ENCODE results near the gene SNX5. TPM values are rescaled to one million over a fixed set of nuclear protein-coding genes. Genes with fewer than 3 reads are reported as not detected.
A peak's percentile ranks its signal among the peaks of the same experiment; 100 is the strongest.

Gene SNX5
- total RNA-seq, 1 experiment from 2014 or later: 159 TPM

GRCh38 chr20:17940224-17940971 is 28.2 kb downstream of the SNX5 start:
- Histone ChIP-seq H3K4me1 (ENCODE audit: control insufficient read depth in 1 of 2, insufficient read depth in 2 of 2, low read length in 2 of 2) (peaks cover 0 to 11% of the 10 kb centered on the region in 2 experiments; a peak in 1 of 4 replicates), H3K9me2 (ENCODE audit: insufficient read depth) (no peaks in the 10 kb centered on the region), H3K9me3 (ENCODE audit: control insufficient read depth in 1 of 2, insufficient read depth in 1 of 2, low read depth in 1 of 2, low read length in 2 of 2) (no peaks in the 10 kb centered on the region), H3K9ac (ENCODE audit: low read length) (no peak overlapping the region), H4K20me1 (ENCODE audit: insufficient read depth) (peaks cover 4% of the 10 kb centered on the region; the same call in 1 of the 2 replicates), H3K4me3 (replicated peaks in 1 of 2; ENCODE audit: low read depth in 1 of 2, low read length in 2 of 2) (no peak overlapping the region), H3K79me2 (ENCODE audit: insufficient read depth, low read length) (peaks cover 10% of the 10 kb centered on the region; the same call in 1 of the 2 replicates), H3K4me2 (ENCODE audit: low read length) (no peak overlapping the region), H2AFZ (ENCODE audit: low read depth, low read length, poor library complexity, severe bottlenecking) (no peak overlapping the region), H3K27me3 (ENCODE audit: insufficient read depth, low read length) (no peaks in the 10 kb centered on the region), H3K36me3 (ENCODE audit: control insufficient read depth in 1 of 2, insufficient read depth in 2 of 2, low read length in 2 of 2) (peaks cover 33 to 37% of the 10 kb centered on the region in 2 experiments), H3K27ac (ENCODE audit: low read depth, low read length) (peak overlapping the region; percentile 24; the same call in 1 of the 2 replicates)
- ChIA-PET POLR2A (no interaction called here), RAD21 (ENCODE audit: low non-redundant PET in 1 of 2, low total read pairs in 2 of 2, uncharacterized antibody in 2 of 2, unreplicated experiment in 2 of 2) (interaction anchor here in 1 of 2 experiments (0.7 kb wide), 1 partner anchor 342 kb away, joined by 7 read pairs; no protein-coding TSS in a partner anchor), CTCF (interaction anchor here (2.4 kb wide), 1 partner anchor 258 kb away, joined by 18 read pairs; the partner anchor contains the start of gene RRBP1)
- no peak for DNase-seq (ENCODE audit: low read depth, low spot score)
- 0 out of 2 replicates have a peak, but pooled peaks have one; percentile 35 for TF ChIP-seq SIN3A (IDR thresholded peaks at IDR 0.05; ENCODE audit: low read depth)
- TF ChIP-seq EGR1 (IDR thresholded peaks at IDR 0.05; ENCODE audit: low read depth): 0 out of 2 replicates have a peak, but pooled peaks have one; percentile 15
- peak; percentile 43 for TF ChIP-seq POLR2AphosphoS5 (IDR thresholded peaks at IDR 0.05; ENCODE audit: low read depth, low read length)
- no peak for TF ChIP-seq EZH2phosphoT487 (IDR thresholded peaks at IDR 0.05; ENCODE audit: borderline replicate concordance)
- ATAC-seq: peak; percentile 24
- intact Hi-C loops (cut with micrococcal nuclease): no loop called here
- BruUV-seq (replicated peaks): TSS peak; percentile 20

GRCh38 chr20:17939622-17940223 is 28.9 kb downstream of the SNX5 start:
- H3K9me3 ChIP-seq (ENCODE audit: control insufficient read depth in 1 of 2, insufficient read depth in 1 of 2, low read depth in 1 of 2, low read length in 2 of 2): no peaks in the 10 kb centered on the region
- ATAC-seq (peak; percentile 47), DNase-seq (ENCODE audit: low read depth, low spot score) (no peak)
- peak overlapping the region; percentile 24; the same call in 1 of the 2 replicates for H3K27ac ChIP-seq (ENCODE audit: low read depth, low read length)
- RAD21 ChIA-PET (ENCODE audit: low non-redundant PET in 1 of 2, low total read pairs in 2 of 2, uncharacterized antibody in 2 of 2, unreplicated experiment in 2 of 2): interaction anchor here in 1 of 2 experiments (0.6 to 0.7 kb wide), 2 partner anchors 343 to 403 kb away, joined by 3 to 7 read pairs; no protein-coding TSS in a partner anchor
- H2AFZ ChIP-seq (ENCODE audit: low read depth, low read length, poor library complexity, severe bottlenecking): no peak overlapping the region
- CTCF ChIA-PET: interaction anchor here (1.1 to 2.4 kb wide), 9 partner anchors 27 to 434 kb away, joined by 3 to 18 read pairs (median 5); partner anchors contain the start of gene RRBP1
- no peak overlapping the region for H3K4me3 ChIP-seq (replicated peaks in 1 of 2; ENCODE audit: low read depth in 1 of 2, low read length in 2 of 2)
- POLR2A ChIA-PET: interaction anchor here (1.0 kb wide), 1 partner anchor 257 kb away, joined by 3 read pairs; the partner anchor contains the start of gene RRBP1
- BruUV-seq (replicated peaks): no TSS peak
- H3K4me1 ChIP-seq (ENCODE audit: control insufficient read depth in 1 of 2, insufficient read depth in 2 of 2, low read length in 2 of 2): peaks cover 0 to 11% of the 10 kb centered on the region in 2 experiments; a peak in 1 of 4 replicates
- intact Hi-C loops (cut with micrococcal nuclease): loop anchor here (1.0 to 5.0 kb wide), 4 partner anchors 259 to 435 kb away; no protein-coding TSS in a partner anchor
- H3K36me3 ChIP-seq (ENCODE audit: control insufficient read depth in 1 of 2, insufficient read depth in 2 of 2, low read length in 2 of 2): peaks cover 27 to 31% of the 10 kb centered on the region in 2 experiments
- no peak overlapping the region for H3K9ac ChIP-seq (ENCODE audit: low read length)
- TF ChIP-seq POLR2AphosphoS5 (IDR thresholded peaks at IDR 0.05; ENCODE audit: low read depth, low read length) (0 out of 2 replicates have a peak, but pooled peaks have one; percentile 2), CEBPB (IDR thresholded peaks at IDR 0.05; ENCODE audit: low read depth) (no peak)
- no peaks in the 10 kb centered on the region for H3K9me2 ChIP-seq (ENCODE audit: insufficient read depth)
- peaks cover 4% of the 10 kb centered on the region; the same call in 1 of the 2 replicates for H4K20me1 ChIP-seq (ENCODE audit: insufficient read depth)
- H3K27me3 ChIP-seq (ENCODE audit: insufficient read depth, low read length): no peaks in the 10 kb centered on the region
- peaks cover 3% of the 10 kb centered on the region; the same call in 1 of the 2 replicates for H3K79me2 ChIP-seq (ENCODE audit: insufficient read depth, low read length)
- H3K4me2 ChIP-seq (ENCODE audit: low read length): no peak overlapping the region

All from HCT116 (cell line).